Testis (tissue), 2 donors: ENCODE measurements around the gene TPD52L3.

ENCODE experiments used
- POLR2A ChIP-seq: fragments of 450-650 bp; IDR thresholded peaks from one replicate; pipeline ENCODE4 v1.6.1; 2017; ENCODE audit warnings: antibody characterized with exemption, mild to moderate bottlenecking, moderate library complexity
- TF ChIP-seq, protein P1 (sequence below), 3 experiments: fragments of 450-650 bp in 2 of 3; fragments of 200-600 bp in 1 of 3; sonication (generic) in 1 of 3; IDR thresholded peaks; one replicate each; pipeline ENCODE4 v1.5.1; 2016 to 2019; ENCODE audit warnings: antibody characterized with exemption in 3 of 3, mild to moderate bottlenecking in 2 of 3, moderate library complexity in 1 of 3

DNA sequence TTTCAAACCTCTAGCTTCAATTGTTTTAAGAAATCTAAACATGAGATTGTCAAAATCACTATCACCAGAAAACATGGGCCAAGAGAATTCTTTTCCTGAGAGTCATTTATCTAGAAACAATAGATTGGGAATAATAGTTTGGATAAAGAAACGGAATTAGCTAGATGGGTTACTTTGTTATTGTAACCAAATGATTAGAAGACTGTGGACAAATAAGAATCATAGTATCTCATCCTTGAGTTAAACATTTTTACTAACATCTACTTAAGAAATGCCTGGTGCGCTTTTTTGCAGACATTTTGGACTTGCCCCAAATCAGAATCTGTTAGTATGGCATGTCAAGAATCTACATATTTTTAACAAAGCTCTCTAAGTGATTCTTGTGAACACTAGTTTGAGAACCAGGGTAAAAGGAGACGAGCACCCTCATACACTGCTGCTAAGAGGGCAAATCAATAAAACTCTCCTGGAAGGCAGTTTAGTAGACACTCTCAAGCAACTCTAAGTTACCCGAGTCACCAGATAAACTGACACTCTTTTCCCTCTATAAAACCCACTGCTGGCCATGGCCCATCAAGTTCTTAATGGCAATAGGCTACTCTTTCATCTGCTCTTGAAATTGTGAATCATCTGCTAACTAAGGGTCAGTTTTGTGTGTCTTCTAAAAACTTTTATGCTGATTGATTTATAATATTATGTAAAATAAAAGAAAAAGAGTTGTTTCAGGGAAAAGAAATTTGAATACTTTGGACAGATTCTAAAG is 39.1 kb downstream of the TPD52L3 start:
- TF ChIP-seq POLR2A, result no peak
- TF ChIP-seq, protein P1, sequence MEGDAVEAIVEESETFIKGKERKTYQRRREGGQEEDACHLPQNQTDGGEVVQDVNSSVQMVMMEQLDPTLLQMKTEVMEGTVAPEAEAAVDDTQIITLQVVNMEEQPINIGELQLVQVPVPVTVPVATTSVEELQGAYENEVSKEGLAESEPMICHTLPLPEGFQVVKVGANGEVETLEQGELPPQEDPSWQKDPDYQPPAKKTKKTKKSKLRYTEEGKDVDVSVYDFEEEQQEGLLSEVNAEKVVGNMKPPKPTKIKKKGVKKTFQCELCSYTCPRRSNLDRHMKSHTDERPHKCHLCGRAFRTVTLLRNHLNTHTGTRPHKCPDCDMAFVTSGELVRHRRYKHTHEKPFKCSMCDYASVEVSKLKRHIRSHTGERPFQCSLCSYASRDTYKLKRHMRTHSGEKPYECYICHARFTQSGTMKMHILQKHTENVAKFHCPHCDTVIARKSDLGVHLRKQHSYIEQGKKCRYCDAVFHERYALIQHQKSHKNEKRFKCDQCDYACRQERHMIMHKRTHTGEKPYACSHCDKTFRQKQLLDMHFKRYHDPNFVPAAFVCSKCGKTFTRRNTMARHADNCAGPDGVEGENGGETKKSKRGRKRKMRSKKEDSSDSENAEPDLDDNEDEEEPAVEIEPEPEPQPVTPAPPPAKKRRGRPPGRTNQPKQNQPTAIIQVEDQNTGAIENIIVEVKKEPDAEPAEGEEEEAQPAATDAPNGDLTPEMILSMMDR (IDR thresholded peaks at IDR 0.05), result no peak
